Measurements from ENCODE around the gene SLAMF1.

DNA sequence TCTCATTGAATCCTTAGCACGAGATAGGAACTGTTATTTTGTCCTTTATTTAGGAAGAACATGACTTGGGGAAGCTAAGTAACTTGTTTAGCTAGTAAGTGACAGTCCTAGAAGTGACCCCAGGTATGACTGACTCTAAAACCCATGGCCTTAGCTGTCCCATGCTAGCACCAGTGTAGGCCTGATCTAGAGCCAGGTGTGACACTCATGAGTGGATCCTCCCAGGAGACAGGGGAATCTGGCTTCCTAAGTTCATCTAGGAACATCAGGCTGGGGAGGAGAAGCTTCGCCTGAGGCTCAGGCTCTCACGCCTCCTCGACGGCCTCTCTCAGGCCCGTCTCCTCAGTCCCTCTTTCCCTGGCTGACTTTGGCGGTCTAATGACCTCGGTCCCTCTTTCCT, 33.6 kb upstream of the SLAMF1 start:
- no peak for TF ChIP-seq POLR2A (IDR thresholded peaks at IDR 0.05)
- TF ChIP-seq, protein P1, sequence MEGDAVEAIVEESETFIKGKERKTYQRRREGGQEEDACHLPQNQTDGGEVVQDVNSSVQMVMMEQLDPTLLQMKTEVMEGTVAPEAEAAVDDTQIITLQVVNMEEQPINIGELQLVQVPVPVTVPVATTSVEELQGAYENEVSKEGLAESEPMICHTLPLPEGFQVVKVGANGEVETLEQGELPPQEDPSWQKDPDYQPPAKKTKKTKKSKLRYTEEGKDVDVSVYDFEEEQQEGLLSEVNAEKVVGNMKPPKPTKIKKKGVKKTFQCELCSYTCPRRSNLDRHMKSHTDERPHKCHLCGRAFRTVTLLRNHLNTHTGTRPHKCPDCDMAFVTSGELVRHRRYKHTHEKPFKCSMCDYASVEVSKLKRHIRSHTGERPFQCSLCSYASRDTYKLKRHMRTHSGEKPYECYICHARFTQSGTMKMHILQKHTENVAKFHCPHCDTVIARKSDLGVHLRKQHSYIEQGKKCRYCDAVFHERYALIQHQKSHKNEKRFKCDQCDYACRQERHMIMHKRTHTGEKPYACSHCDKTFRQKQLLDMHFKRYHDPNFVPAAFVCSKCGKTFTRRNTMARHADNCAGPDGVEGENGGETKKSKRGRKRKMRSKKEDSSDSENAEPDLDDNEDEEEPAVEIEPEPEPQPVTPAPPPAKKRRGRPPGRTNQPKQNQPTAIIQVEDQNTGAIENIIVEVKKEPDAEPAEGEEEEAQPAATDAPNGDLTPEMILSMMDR (IDR thresholded peaks at IDR 0.05) = no peak

Measured in thyroid gland (tissue), 4 donors.